Natural killer cell (primary cell): ENCODE results near the gene FXN. TPM values are rescaled to one million over a fixed set of nuclear protein-coding genes. Genes with fewer than 3 reads are reported as not detected.

Experiments
- ATAC-seq, 3 donors: fragments of 150-1000 bp in 2 of 3; fragments of 200-7000 bp in 1 of 3; cut with Tn5 transposase; 1 replicate in 1 of 3; 2 replicates in 2 of 3; pipeline ENCODE4 v1.10.0; 2021; ENCODE audit warnings: mild to moderate bottlenecking in 2 of 3, moderate library complexity in 2 of 3
- DNase-seq, 2 donors: peaks; one replicate each; pipeline versions ENCODE4 v3.0.0 to v3.0.0-alpha.2; 2013 to 2021; ENCODE audit warnings: mixed read lengths in 1 of 2
- H3K27ac ChIP-seq: one replicate; pipeline ENCODE4 v1.5.1; 2013; ENCODE audit warnings: mild to moderate bottlenecking, low read length
- H3K27me3 ChIP-seq: one replicate; pipeline ENCODE4 v1.6.1; 2013; ENCODE audit warnings: low read length; ENCODE audit not compliant: control insufficient read depth, insufficient read depth
- H3K36me3 ChIP-seq: one replicate; pipeline ENCODE4 v1.6.1; 2013; ENCODE audit warnings: low read length; ENCODE audit not compliant: control insufficient read depth, insufficient read depth
- H3K4me1 ChIP-seq: one replicate; pipeline ENCODE4 v1.6.1; 2013; ENCODE audit warnings: low read length; ENCODE audit not compliant: control insufficient read depth, insufficient read depth
- H3K4me3 ChIP-seq: one replicate; pipeline ENCODE4 v1.5.1; 2013; ENCODE audit warnings: low read length
- H3K9me3 ChIP-seq: one replicate; pipeline ENCODE4 v1.6.1; 2013; ENCODE audit warnings: low read length; ENCODE audit not compliant: control insufficient read depth, insufficient read depth
- H3K27ac Mint-ChIP-seq, 2 donors: one replicate each; pipeline ENCODE4 v1.8.0; 2022; ENCODE audit warnings: mild to moderate bottlenecking in 2 of 2, mixed read lengths in 2 of 2, moderate library complexity in 1 of 2
- H3K27me3 Mint-ChIP-seq, 2 donors: one replicate each; pipeline ENCODE4 v1.8.0; 2022; ENCODE audit warnings: low read depth in 2 of 2, mixed read lengths in 2 of 2
- H3K36me3 Mint-ChIP-seq: one replicate; pipeline ENCODE4 v1.8.0; 2022; ENCODE audit warnings: mixed read lengths
- H3K4me1 Mint-ChIP-seq, 2 donors: one replicate each; pipeline ENCODE4 v1.8.0; 2022; ENCODE audit warnings: mixed read lengths in 2 of 2
- H3K4me3 Mint-ChIP-seq: one replicate; pipeline ENCODE4 v1.8.0; 2022; ENCODE audit warnings: mild to moderate bottlenecking, moderate library complexity, mixed read lengths
- H3K9me3 Mint-ChIP-seq, 2 donors: one replicate each; pipeline ENCODE4 v1.8.0; 2022; ENCODE audit warnings: mixed read lengths in 2 of 2
- CTCF ChIP-seq: fragments of 200-600 bp; IDR thresholded peaks from one replicate; pipeline ENCODE4 v1.8.0; 2022; ENCODE audit warnings: antibody characterized with exemption
- WGBS: methylation state at CpG from one replicate; pipeline ENCODE4 v1.1.7; 2013; ENCODE audit warnings: missing lambda C conversion rate; ENCODE audit not compliant: insufficient coverage; 5-methylcytosine and 5-hydroxymethylcytosine counted together
- intact Hi-C: fragments of 100-400 bp; cut with micrococcal nuclease; formaldehyde crosslinking; loops from one replicate; pipeline ENCODE4 v1.14.2; 2022
- total RNA-seq, 4 donors: library from RNA; stranded (reverse); fragments of 120-200 nt in 1 of 4; gene quantifications; one replicate each; pipeline versions ENCODE4 v1.2.3 to v1.2.4, GENCODE V29; 2013 to 2022

Gene FXN
- total RNA-seq, 3 donors from 2014 or later (not counting 1 experiment from before 2014, with no cell fraction given) = 11.5 to 19.4 (median 18.9) TPM

GRCh38 chr9:69081261-69081660 is 45.7 kb downstream of the FXN start:
- no peak for ATAC-seq
- Histone ChIP-seq H3K27ac (no peak overlapping the region), H3K4me3 (no peak overlapping the region), H3K27me3 (no peaks in the 10 kb centered on the region), H3K4me1 (no peaks in the 10 kb centered on the region), H3K9me3 (no peaks in the 10 kb centered on the region), H3K36me3 (no peaks in the 10 kb centered on the region)
- H3K27me3 Mint-ChIP-seq = no peaks in the 10 kb centered on the region
- 97% methylated on average over 3 of the region's 4 CpGs for WGBS
- no peak overlapping the region for H3K27ac Mint-ChIP-seq
- no peaks in the 10 kb centered on the region for H3K9me3 Mint-ChIP-seq
- H3K36me3 Mint-ChIP-seq = no peaks in the 10 kb centered on the region
- no peaks in the 10 kb centered on the region for H3K4me1 Mint-ChIP-seq
- H3K4me3 Mint-ChIP-seq = no peak overlapping the region
- no peak for TF ChIP-seq CTCF
- DNase-seq = no peak
- intact Hi-C loops = no loop called here

GRCh38 chr9:69083321-69083720 is 47.8 kb downstream of the FXN start:
- Histone ChIP-seq H3K36me3 (no peaks in the 10 kb centered on the region), H3K4me3 (no peak overlapping the region), H3K27me3 (no peaks in the 10 kb centered on the region), H3K4me1 (no peaks in the 10 kb centered on the region), H3K27ac (no peak overlapping the region), H3K9me3 (no peaks in the 10 kb centered on the region)
- ATAC-seq = no peak
- H3K27me3 Mint-ChIP-seq = no peaks in the 10 kb centered on the region
- no peak for DNase-seq
- intact Hi-C loops = no loop called here
- TF ChIP-seq CTCF = no peak
- H3K4me1 Mint-ChIP-seq = no peaks in the 10 kb centered on the region
- no CpG with 5 or more reads among the region's 3 CpGs for WGBS
- H3K9me3 Mint-ChIP-seq = no peaks in the 10 kb centered on the region
- no peak overlapping the region for H3K4me3 Mint-ChIP-seq
- no peaks in the 10 kb centered on the region for H3K36me3 Mint-ChIP-seq
- H3K27ac Mint-ChIP-seq = no peak overlapping the region

DNA sequence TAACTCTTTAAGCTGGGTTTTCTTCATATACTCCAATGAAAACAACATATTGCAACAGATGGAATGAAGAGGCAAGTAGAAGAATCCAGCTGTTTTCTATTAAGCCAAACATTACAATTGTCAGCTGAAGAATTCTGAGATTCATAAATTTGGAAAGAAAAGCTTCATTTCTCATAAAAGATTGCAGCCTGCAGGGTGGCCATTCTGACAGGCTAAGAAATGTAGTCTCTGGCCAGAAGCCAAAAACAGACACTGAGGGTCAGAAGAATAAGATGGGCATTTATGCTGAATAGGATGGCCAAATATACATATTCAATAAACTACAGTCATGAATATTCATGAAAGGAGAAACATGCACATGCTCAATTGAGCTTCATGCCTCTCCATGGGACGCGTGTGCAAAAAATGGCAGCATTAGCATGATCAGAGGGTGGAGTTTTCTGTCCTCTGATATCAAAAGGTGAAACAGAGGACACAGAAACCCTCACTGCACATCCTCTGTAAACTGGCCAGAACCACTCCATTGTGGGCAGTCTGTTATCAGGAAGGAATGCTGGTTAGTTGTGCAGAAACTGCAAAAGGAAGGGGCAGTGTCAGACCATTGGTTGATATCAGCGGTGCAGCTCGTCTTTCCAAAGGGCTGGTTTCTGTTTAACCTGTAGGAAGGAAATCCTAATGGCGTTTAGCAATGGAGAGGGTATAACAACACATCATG is 50.2 kb downstream of the FXN start:
- H3K4me3 ChIP-seq = no peak overlapping the region
- H3K27ac ChIP-seq = no peak overlapping the region
- no peaks in the 10 kb centered on the region for H3K9me3 ChIP-seq
- intact Hi-C loops = no loop called here
- no peaks in the 10 kb centered on the region for H3K4me1 ChIP-seq
- H3K27me3 ChIP-seq = no peaks in the 10 kb centered on the region
- no peak overlapping the region for H3K27ac Mint-ChIP-seq
- DNase-seq = no peak
- no peaks in the 10 kb centered on the region for H3K36me3 Mint-ChIP-seq
- H3K36me3 ChIP-seq = no peaks in the 10 kb centered on the region
- ATAC-seq = no peak
- WGBS = 93% methylated on average over 5 of the region's 5 CpGs
- H3K4me3 Mint-ChIP-seq = no peak overlapping the region
- TF ChIP-seq CTCF = no peak
- H3K9me3 Mint-ChIP-seq = no peaks in the 10 kb centered on the region
- no peaks in the 10 kb centered on the region for H3K27me3 Mint-ChIP-seq
- H3K4me1 Mint-ChIP-seq = no peaks in the 10 kb centered on the region

DNA sequence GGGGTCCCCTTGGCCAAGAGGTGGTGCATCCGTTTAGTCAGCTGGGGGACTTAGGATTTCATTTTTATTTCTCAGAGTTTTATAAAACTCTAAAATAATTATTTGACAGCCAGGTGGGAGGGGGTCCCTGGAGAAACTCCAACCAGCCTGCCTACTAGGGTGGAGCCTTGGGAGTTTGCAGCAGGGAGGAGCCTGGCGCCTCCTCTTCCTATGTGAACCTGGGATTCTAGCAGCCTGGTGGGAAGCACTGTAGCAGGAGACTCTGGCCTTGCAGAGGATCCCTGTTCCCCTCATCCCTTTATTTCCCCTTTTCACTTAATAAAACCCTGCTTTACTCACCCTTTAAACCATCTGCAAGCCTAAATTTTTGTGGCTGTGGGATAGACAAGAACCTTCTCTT is 50.8 kb downstream of the FXN start:
- H3K9me3 Mint-ChIP-seq = no peaks in the 10 kb centered on the region
- DNase-seq = no peak

More for the DNA sequence above, 50.8 kb downstream of the FXN start:
- WGBS = 86% methylated on average over 1 of the region's 2 CpGs
- Mint-ChIP-seq H3K27ac (no peak overlapping the region), H3K4me3 (no peak overlapping the region), H3K27me3 (no peaks in the 10 kb centered on the region), H3K4me1 (no peaks in the 10 kb centered on the region), H3K36me3 (no peaks in the 10 kb centered on the region)
- intact Hi-C loops = no loop called here
- TF ChIP-seq CTCF = no peak
- Histone ChIP-seq H3K9me3 (no peaks in the 10 kb centered on the region), H3K36me3 (no peaks in the 10 kb centered on the region), H3K27ac (no peak overlapping the region), H3K4me1 (no peaks in the 10 kb centered on the region), H3K27me3 (no peaks in the 10 kb centered on the region), H3K4me3 (no peak overlapping the region)
- ATAC-seq = no peak
